ENCODE measurements around the gene KIF19.

DNA sequence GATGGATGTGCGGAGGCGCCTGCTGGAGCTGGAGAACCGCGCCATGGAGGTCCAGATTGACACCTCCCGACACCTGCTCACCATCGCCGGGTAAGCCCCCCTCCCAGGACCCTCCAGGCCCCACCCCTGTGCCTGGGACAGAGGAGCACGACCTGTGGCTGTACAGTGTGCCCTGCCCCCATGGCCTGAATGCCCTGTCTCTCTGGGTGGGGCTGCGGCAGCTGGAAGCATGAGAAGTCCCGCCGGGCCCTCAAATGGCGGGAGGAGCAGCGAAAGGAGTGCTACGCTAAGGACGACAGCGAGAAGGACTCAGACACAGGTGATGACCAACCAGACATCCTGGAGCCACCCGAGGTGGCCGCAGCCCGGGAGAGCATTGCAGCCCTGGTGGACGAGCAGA is 24.5 kb downstream of the KIF19 start:
- TF ChIP-seq NFIC (IDR thresholded peaks at IDR 0.05; ENCODE audit: low read depth, low read length) (no peak), ATF7 (IDR thresholded peaks at IDR 0.05; ENCODE audit: low read depth) (no peak), ZNF217 (IDR thresholded peaks at IDR 0.05) (no peak), SPI1 (IDR thresholded peaks at IDR 0.05; ENCODE audit: borderline replicate concordance, insufficient read depth, low read depth, low read length) (no peak), EP300 (IDR thresholded peaks at IDR 0.05; ENCODE audit: borderline replicate concordance in 1 of 2, control insufficient read depth in 1 of 2, low read depth in 2 of 2, low read length in 2 of 2) (no peak), POLR2AphosphoS5 (IDR thresholded peaks at IDR 0.05; ENCODE audit: low read length) (no peak), CEBPB (IDR thresholded peaks at IDR 0.05; ENCODE audit: borderline replicate concordance in 1 of 2, low read depth in 2 of 2, low read length in 2 of 2) (no peak)
- TF ChIP-seq, protein P1, sequence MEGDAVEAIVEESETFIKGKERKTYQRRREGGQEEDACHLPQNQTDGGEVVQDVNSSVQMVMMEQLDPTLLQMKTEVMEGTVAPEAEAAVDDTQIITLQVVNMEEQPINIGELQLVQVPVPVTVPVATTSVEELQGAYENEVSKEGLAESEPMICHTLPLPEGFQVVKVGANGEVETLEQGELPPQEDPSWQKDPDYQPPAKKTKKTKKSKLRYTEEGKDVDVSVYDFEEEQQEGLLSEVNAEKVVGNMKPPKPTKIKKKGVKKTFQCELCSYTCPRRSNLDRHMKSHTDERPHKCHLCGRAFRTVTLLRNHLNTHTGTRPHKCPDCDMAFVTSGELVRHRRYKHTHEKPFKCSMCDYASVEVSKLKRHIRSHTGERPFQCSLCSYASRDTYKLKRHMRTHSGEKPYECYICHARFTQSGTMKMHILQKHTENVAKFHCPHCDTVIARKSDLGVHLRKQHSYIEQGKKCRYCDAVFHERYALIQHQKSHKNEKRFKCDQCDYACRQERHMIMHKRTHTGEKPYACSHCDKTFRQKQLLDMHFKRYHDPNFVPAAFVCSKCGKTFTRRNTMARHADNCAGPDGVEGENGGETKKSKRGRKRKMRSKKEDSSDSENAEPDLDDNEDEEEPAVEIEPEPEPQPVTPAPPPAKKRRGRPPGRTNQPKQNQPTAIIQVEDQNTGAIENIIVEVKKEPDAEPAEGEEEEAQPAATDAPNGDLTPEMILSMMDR (IDR thresholded peaks at IDR 0.05 in 2 of 3, conservative IDR thresholded peaks at IDR 0.05 in 1 of 3; ENCODE audit: control insufficient read depth in 2 of 3, extremely low read depth in 1 of 3, insufficient read depth in 1 of 3, low read depth in 3 of 3, low read length in 3 of 3) = no peak
- TF ChIP-seq, protein P2, sequence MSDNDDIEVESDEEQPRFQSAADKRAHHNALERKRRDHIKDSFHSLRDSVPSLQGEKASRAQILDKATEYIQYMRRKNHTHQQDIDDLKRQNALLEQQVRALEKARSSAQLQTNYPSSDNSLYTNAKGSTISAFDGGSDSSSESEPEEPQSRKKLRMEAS (IDR thresholded peaks at IDR 0.05; ENCODE audit: low read depth, low read length) = no peak
- TF ChIP-seq, protein P3, sequence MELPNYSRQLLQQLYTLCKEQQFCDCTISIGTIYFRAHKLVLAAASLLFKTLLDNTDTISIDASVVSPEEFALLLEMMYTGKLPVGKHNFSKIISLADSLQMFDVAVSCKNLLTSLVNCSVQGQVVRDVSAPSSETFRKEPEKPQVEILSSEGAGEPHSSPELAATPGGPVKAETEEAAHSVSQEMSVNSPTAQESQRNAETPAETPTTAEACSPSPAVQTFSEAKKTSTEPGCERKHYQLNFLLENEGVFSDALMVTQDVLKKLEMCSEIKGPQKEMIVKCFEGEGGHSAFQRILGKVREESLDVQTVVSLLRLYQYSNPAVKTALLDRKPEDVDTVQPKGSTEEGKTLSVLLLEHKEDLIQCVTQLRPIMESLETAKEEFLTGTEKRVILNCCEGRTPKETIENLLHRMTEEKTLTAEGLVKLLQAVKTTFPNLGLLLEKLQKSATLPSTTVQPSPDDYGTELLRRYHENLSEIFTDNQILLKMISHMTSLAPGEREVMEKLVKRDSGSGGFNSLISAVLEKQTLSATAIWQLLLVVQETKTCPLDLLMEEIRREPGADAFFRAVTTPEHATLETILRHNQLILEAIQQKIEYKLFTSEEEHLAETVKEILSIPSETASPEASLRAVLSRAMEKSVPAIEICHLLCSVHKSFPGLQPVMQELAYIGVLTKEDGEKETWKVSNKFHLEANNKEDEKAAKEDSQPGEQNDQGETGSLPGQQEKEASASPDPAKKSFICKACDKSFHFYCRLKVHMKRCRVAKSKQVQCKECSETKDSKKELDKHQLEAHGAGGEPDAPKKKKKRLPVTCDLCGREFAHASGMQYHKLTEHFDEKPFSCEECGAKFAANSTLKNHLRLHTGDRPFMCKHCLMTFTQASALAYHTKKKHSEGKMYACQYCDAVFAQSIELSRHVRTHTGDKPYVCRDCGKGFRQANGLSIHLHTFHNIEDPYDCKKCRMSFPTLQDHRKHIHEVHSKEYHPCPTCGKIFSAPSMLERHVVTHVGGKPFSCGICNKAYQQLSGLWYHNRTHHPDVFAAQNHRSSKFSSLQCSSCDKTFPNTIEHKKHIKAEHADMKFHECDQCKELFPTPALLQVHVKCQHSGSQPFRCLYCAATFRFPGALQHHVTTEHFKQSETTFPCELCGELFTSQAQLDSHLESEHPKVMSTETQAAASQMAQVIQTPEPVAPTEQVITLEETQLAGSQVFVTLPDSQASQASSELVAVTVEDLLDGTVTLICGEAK (IDR thresholded peaks at IDR 0.05; ENCODE audit: borderline replicate concordance) = no peak
